ENCODE results near the gene PRXL2B. TPM values are rescaled to one million over a fixed set of nuclear protein-coding genes. Genes with fewer than 3 reads are reported as not detected.

Gene PRXL2B
- polyA plus RNA-seq, 4 donors = 28.9 to 126 (median 47.2) TPM

DNA sequence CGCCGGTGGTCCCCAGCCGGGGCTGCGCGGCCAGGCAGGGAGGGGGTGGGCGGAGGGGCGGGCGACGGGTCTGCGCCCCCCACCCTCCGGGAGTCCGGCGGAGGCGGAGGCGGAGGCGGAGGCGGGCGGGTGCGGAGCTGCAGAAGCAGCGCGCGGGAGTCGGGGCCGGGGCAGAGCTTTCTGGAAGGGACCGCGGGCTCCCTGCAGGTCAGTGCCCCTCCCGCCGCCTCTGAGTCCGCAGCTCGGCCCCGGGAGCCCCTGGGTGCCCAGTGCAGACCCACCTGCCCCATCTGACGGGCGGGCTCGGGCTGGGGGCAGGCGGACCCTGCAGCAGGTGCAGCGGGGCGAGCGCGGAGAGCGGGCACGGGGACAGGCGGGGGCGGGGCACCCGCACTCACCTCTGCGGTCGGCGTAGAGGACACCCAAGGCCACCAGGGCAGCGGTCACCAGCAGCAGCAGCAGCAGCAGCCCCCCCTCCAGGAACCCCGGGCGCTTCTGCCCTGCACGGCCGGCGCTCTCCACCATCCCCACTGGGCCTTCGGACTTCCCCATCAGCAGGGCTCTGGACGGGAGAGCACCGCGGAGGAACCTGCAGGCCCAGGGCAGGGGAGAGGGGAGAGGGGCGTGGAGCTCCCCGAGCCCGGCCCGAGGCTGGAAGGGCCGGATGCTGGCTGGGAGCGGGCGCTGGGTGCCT is 42.5 kb downstream of the PRXL2B start:
- peak in 1 of 2 donors; percentile 54 for DNase-seq
- peak overlapping the region in 1 of 3 donors; percentile 9 for H3K4me3 ChIP-seq (ENCODE audit: low read depth in 1 of 3, low read length in 3 of 3)

DNA sequence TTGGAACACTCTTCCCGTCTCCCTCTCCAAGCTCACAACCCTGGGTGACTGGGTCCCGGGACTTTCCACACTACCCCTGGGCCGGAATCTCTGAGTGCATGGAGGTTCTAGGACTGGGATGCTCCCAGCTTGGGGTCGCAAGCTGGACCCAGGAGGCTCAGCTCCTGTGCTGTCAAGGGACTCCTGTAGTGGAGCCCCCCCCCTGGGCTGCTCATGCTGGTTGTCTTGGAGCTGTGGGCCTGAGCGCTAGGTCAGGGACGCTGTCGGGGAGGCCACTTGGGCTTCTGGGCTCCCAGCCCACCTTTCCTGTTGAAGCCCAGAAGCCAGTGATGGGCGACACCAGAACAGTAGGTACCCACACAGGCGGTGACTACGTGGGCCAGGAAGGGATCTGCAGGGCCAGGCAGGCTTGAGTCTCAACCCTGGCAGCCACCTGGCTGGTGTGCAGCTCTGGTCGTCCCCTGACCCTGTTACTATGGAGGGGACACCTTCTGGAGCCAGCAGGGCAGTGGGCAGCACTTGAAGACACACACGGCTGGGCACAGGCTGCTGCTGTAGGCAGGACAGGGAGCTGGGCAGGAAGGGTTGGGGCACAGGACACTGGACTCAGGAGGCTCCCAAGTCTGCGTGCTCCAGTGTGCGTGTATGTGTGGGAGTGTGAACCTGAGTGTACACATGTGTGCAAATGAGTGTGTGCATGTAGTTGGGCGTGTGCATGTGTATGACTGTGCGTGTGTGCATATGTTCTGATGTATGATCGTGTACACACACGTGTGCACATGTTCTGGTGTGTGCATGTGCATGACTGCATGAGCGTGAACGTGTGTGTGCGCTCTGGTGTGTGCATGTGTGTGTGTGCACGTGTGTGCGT is 43.3 kb downstream of the PRXL2B start:
- DNase-seq (no peak), FAIRE-seq (no peak)
- no peaks in the 10 kb centered on the region for H3K36me3 ChIP-seq (ENCODE audit: control insufficient read depth in 3 of 3, insufficient read depth in 2 of 3, low read depth in 1 of 3, low read length in 3 of 3)
- no peaks in the 10 kb centered on the region for H3K9me3 ChIP-seq (ENCODE audit: control insufficient read depth in 2 of 2, insufficient read depth in 1 of 2, low read depth in 1 of 2, low read length in 1 of 2)
- no peak overlapping the region for H3K27ac ChIP-seq (ENCODE audit: low read depth in 1 of 3, low read length in 2 of 3)
- peaks cover 0 to 47% (median 2%) of the 10 kb centered on the region in 3 donors for H3K4me1 ChIP-seq (ENCODE audit: control insufficient read depth in 3 of 3, insufficient read depth in 2 of 3, low read depth in 1 of 3, low read length in 2 of 3)
- H3K4me3 ChIP-seq (ENCODE audit: low read depth in 1 of 3, low read length in 3 of 3) = no peak overlapping the region
- 86 to 92% (median 90%) methylated on average over 23 of the region's 23 CpGs for WGBS, 3 donors
- H3K27me3 ChIP-seq (ENCODE audit: control insufficient read depth in 3 of 3, insufficient read depth in 3 of 3, low read length in 3 of 3) = peaks cover 0 to 29% (median 16%) of the 10 kb centered on the region in 3 donors

More for the DNA sequence above, 42.5 kb downstream of the PRXL2B start:
- Histone ChIP-seq H3K9me3 (ENCODE audit: control insufficient read depth in 2 of 2, insufficient read depth in 1 of 2, low read depth in 1 of 2, low read length in 1 of 2) (no peaks in the 10 kb centered on the region), H3K27ac (ENCODE audit: low read depth in 1 of 3, low read length in 2 of 3) (no peak overlapping the region), H3K4me1 (ENCODE audit: control insufficient read depth in 3 of 3, insufficient read depth in 2 of 3, low read depth in 1 of 3, low read length in 2 of 3) (peaks cover 0 to 47% (median 2%) of the 10 kb centered on the region in 3 donors), H3K36me3 (ENCODE audit: control insufficient read depth in 3 of 3, insufficient read depth in 2 of 3, low read depth in 1 of 3, low read length in 3 of 3) (no peaks in the 10 kb centered on the region), H3K27me3 (ENCODE audit: control insufficient read depth in 3 of 3, insufficient read depth in 3 of 3, low read length in 3 of 3) (peaks cover 0 to 29% (median 16%) of the 10 kb centered on the region in 3 donors)
- FAIRE-seq = no peak
- 5 to 7% (median 7%) methylated on average over 32 to 64 of the region's 64 CpGs for WGBS, 3 donors

DNA sequence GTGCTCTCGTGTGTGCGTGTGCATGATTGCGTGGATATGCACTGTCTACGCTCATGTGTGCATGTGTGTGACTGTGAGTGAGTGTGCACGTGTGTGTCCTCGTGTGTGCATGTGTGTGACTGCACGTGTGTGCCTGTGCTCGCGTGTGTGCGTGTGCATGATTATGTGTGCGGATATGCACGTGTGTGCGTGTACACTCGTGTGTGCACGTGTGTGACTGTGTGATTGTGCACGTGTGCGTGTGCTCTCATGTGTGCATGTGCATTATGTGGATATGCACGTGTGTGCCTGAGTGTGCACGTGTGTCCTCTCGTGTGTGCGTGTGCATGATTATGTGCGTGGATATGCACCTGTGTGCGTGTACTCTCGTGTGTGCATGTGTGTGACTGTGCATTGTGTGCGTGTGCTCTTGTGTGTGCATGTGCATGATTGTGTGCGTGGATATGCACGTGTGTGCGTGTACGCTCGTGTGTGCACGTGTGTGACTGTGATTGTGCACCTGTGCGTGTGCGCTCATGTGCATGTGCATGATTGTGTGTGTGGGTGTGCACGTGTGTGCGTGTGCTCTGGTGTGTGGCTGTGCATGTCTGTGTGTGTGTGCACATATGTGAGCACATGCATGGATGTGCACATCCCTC is 44.0 kb downstream of the PRXL2B start:
- no peak overlapping the region for H3K4me3 ChIP-seq (ENCODE audit: low read depth in 1 of 3, low read length in 3 of 3)
- peaks cover 0 to 4% of the 10 kb centered on the region in 2 donors for H3K9me3 ChIP-seq (ENCODE audit: control insufficient read depth in 2 of 2, insufficient read depth in 1 of 2, low read depth in 1 of 2, low read length in 1 of 2)
- peak overlapping the region; percentile 48 to 84 (median 76) for H3K27ac ChIP-seq (ENCODE audit: low read depth in 1 of 3, low read length in 2 of 3)
- WGBS, 3 donors = 75 to 92% (median 84%) methylated on average over 35 of the region's 35 CpGs
- H3K36me3 ChIP-seq (ENCODE audit: control insufficient read depth in 3 of 3, insufficient read depth in 2 of 3, low read depth in 1 of 3, low read length in 3 of 3) = no peaks in the 10 kb centered on the region
- H3K27me3 ChIP-seq (ENCODE audit: control insufficient read depth in 3 of 3, insufficient read depth in 3 of 3, low read length in 3 of 3) = peaks cover 0 to 29% (median 16%) of the 10 kb centered on the region in 3 donors
- no peak for DNase-seq
- FAIRE-seq = no peak
- H3K4me1 ChIP-seq (ENCODE audit: control insufficient read depth in 3 of 3, insufficient read depth in 2 of 3, low read depth in 1 of 3, low read length in 2 of 3) = peaks cover 0 to 47% (median 2%) of the 10 kb centered on the region in 3 donors

DNA sequence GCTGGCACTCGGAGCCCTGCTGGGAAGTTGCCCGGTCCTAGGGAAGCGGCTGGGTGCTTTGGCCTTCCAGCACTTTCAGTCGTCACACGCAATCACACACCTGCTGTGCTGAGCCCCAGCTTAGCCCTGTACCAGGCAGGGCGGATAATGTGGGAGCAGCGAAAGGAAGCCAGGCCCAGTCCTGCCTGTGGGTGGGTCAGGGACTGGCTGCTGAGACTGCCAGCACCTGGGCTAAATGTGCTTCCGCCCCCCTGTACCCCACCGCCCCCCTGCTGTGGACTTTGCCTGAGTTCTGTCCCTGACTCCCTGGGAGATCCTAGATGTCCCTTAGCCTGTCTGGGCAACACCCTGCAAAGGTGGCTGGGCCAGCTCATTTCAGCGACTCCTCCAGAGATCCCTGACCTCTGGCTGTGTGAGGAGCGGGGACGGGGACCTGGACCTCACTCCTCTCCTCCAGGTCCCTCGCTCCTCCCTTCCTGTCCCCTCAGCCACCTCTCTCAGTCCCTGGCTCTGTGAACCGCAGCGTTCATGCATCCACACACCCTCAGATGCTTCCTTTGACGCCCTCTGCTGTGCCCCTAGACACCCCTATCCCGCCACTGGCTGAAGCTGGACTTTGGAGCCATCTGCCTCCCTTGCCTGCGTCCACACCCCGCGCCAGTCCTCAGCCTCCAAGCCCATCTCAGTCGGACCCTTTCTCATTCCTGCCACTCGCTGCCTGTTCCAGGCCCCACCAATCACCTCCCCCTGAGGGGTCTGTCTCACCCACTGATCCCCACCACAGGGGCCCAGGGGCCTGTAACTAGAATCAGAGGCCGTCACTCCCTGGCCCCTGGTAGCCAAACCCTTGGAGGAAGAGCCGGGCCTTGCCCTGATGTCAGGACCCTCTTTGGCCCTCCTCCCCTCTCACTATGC is 44.8 kb downstream of the PRXL2B start:
- no peak for FAIRE-seq
- Histone ChIP-seq H3K9me3 (ENCODE audit: control insufficient read depth in 2 of 2, insufficient read depth in 1 of 2, low read depth in 1 of 2, low read length in 1 of 2) (peaks cover 0 to 9% of the 10 kb centered on the region in 2 donors), H3K4me3 (ENCODE audit: low read depth in 1 of 3, low read length in 3 of 3) (no peak overlapping the region), H3K27me3 (ENCODE audit: control insufficient read depth in 3 of 3, insufficient read depth in 3 of 3, low read length in 3 of 3) (peaks cover 0 to 27% (median 16%) of the 10 kb centered on the region in 3 donors), H3K27ac (ENCODE audit: low read depth in 1 of 3, low read length in 2 of 3) (peak overlapping the region; percentile 48 to 84 (median 76)), H3K4me1 (ENCODE audit: control insufficient read depth in 3 of 3, insufficient read depth in 2 of 3, low read depth in 1 of 3, low read length in 2 of 3) (peaks cover 0 to 47% (median 2%) of the 10 kb centered on the region in 3 donors), H3K36me3 (ENCODE audit: control insufficient read depth in 3 of 3, insufficient read depth in 2 of 3, low read depth in 1 of 3, low read length in 3 of 3) (no peaks in the 10 kb centered on the region)
- 33 to 58% (median 34%) methylated on average over 23 to 24 of the region's 24 CpGs for WGBS, 3 donors
- peak; percentile 89 to 94 for DNase-seq

DNA sequence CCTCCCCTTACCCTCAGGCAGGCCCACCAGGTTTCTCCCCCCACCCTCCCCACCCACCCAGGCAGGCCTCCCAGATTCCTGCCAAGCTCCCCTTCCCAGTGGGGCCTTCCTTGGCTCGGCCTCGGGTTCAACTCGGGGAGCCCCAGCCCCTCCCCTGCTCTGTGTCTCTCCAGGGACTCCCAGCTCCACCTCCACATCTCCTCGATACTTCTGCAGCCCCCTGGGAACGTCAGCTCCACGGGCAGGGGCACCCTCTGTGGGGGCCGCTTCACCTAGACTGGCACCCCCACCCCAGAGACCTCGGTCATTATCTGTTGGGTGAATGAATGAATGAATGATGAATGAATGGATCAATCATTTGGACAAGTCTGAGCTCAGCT is 45.5 kb downstream of the PRXL2B start:
- no peak for DNase-seq
- H3K27me3 ChIP-seq (ENCODE audit: control insufficient read depth in 3 of 3, insufficient read depth in 3 of 3, low read length in 3 of 3) = peaks cover 0 to 24% (median 16%) of the 10 kb centered on the region in 3 donors
- WGBS, 3 donors = 45 to 54% (median 45%) methylated on average over 7 to 8 of the region's 8 CpGs
- H3K27ac ChIP-seq (ENCODE audit: low read depth in 1 of 3, low read length in 2 of 3) = peak overlapping the region in 2 of 3 donors; percentile 76 to 84
- H3K4me3 ChIP-seq (ENCODE audit: low read depth in 1 of 3, low read length in 3 of 3) = no peak overlapping the region
- no peak for FAIRE-seq
- H3K9me3 ChIP-seq (ENCODE audit: control insufficient read depth in 2 of 2, insufficient read depth in 1 of 2, low read depth in 1 of 2, low read length in 1 of 2) = peaks cover 2 to 16% of the 10 kb centered on the region in 2 donors
- peaks cover 0 to 47% (median 2%) of the 10 kb centered on the region in 3 donors for H3K4me1 ChIP-seq (ENCODE audit: control insufficient read depth in 3 of 3, insufficient read depth in 2 of 3, low read depth in 1 of 3, low read length in 2 of 3)
- H3K36me3 ChIP-seq (ENCODE audit: control insufficient read depth in 3 of 3, insufficient read depth in 2 of 3, low read depth in 1 of 3, low read length in 3 of 3) = no peaks in the 10 kb centered on the region

DNA sequence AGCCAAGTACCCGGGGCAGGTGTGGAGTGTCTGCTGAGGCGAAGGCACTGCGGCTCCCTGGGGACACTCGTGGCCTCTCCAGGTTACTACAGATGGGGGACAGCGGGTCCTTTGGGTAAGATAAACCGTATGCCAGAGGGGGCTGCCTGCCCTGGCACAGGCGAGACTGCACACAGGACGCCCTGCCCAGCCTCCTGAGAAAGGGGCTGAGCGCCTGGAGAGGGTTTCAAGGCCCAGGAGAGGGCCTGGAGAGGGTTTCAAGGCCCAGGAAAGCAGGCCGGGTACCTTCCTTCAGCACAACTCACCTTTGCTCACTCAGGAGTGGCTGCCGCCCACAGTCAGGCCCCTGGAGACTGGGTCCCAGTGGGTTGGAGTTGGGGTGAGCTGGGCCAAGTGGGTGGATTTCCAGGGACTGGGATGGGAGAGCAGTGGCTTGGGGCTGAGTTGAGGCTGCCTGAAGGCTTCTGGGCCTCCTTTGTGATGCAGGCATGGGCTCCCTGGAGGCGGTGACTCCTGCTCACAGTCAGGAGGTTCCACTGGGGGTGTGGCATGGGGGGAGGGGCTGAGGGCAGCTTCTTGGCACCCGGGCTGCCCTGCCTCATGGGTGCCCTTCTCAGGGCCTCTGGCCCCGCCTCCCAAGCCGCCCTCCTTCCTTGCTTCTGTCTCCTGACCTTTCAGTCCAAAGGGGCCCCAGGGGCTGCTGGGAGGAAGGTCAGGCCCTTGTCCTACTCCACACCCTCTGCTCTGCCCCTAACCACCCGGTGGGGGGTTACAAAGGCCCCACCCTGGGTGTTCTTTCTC is 46.2 kb downstream of the PRXL2B start, which contains the start of gene MMEL1:
MMEL1 (minus strand) TSS at position 456 of the 801 bp plus-strand sequence. CDS start 3,532 bp downstream, outside the sequence.
- peaks cover 0 to 45% (median 2%) of the 10 kb centered on the region in 3 donors for H3K4me1 ChIP-seq (ENCODE audit: control insufficient read depth in 3 of 3, insufficient read depth in 2 of 3, low read depth in 1 of 3, low read length in 2 of 3)
- peak within 1 kb of the TSS in 1 of 3 donors; percentile 14 for H3K4me3 ChIP-seq (ENCODE audit: low read depth in 1 of 3, low read length in 3 of 3)
- H3K36me3 ChIP-seq (ENCODE audit: control insufficient read depth in 3 of 3, insufficient read depth in 2 of 3, low read depth in 1 of 3, low read length in 3 of 3) = no peaks in the 10 kb centered on the region
- FAIRE-seq (no peak), DNase-seq (peak; percentile 83 to 91)
- WGBS, 3 donors = 28 to 56% (median 50%) methylated on average over 16 of the region's 16 CpGs
- H3K27me3 ChIP-seq (ENCODE audit: control insufficient read depth in 3 of 3, insufficient read depth in 3 of 3, low read length in 3 of 3) = peaks cover 0 to 19% (median 14%) of the 10 kb centered on the region in 3 donors
- peaks cover 2 to 20% of the 10 kb centered on the region in 2 donors for H3K9me3 ChIP-seq (ENCODE audit: control insufficient read depth in 2 of 2, insufficient read depth in 1 of 2, low read depth in 1 of 2, low read length in 1 of 2)
- peak within 1 kb of the TSS; percentile 35 to 84 (median 76) for H3K27ac ChIP-seq (ENCODE audit: low read depth in 1 of 3, low read length in 2 of 3)

DNA sequence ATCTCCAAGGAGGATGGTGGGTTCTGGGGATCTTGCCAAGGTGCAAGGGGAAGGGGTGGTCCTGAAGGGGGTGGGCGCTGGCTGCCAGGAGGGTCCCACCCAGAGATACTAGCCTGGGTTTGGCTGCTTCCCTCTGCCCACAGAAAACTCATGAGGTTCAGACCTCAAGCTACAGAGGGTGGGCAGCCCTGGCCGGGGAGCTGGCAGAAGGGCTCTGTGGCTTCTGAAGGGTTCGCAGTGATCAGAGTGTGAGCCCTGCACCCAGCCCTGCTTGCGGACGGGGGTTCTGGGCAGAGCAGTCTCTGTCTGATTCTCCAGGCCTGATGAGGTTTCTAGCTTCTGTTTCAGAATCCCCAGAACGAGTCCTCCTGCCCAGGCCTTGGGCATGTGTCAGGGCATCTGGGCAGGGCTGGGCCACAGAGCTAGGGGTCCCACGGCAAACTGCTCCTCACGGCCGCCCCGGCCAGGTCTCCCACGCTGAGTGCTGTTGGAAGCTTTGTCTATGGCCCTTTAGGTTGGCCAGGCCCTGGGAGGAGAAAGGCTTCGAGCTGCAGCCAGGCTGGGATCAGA is 46.9 kb downstream of the PRXL2B start:
- H3K9me3 ChIP-seq (ENCODE audit: control insufficient read depth in 2 of 2, insufficient read depth in 1 of 2, low read depth in 1 of 2, low read length in 1 of 2) = peaks cover 2 to 20% of the 10 kb centered on the region in 2 donors
- peak overlapping the region in 2 of 3 donors; percentile 9 to 84 for H3K27ac ChIP-seq (ENCODE audit: low read depth in 1 of 3, low read length in 2 of 3)
- H3K36me3 ChIP-seq (ENCODE audit: control insufficient read depth in 3 of 3, insufficient read depth in 2 of 3, low read depth in 1 of 3, low read length in 3 of 3) = no peaks in the 10 kb centered on the region
- peaks cover 0 to 40% (median 2%) of the 10 kb centered on the region in 3 donors for H3K4me1 ChIP-seq (ENCODE audit: control insufficient read depth in 3 of 3, insufficient read depth in 2 of 3, low read depth in 1 of 3, low read length in 2 of 3)
- WGBS, 3 donors = 76 to 80% (median 80%) methylated on average over 12 of the region's 12 CpGs
- H3K27me3 ChIP-seq (ENCODE audit: control insufficient read depth in 3 of 3, insufficient read depth in 3 of 3, low read length in 3 of 3) = peaks cover 0 to 12% (median 7%) of the 10 kb centered on the region in 3 donors
- FAIRE-seq (no peak), DNase-seq (no peak)
- H3K4me3 ChIP-seq (ENCODE audit: low read depth in 1 of 3, low read length in 3 of 3) = no peak overlapping the region

Measured in small intestine (tissue), 7 donors.